ENCODE data around the gene ZSCAN9. TPM values are rescaled to one million over a fixed set of nuclear protein-coding genes. Genes with fewer than 3 reads are reported as not detected.

The ZSCAN9 gene
- total and polyA plus RNA-seq, 7 donors, result 3.9 to 10.4 (median 6.4) TPM

GRCh38 chr6:28245206-28245941 lies 20.3 kb downstream of the ZSCAN9 start:
- ATAC-seq (no peak), DNase-seq (no peak)
- Histone ChIP-seq H3K9me3 (no peaks in the 10 kb centered on the region), H3K36me3 (ENCODE audit: insufficient read depth in 1 of 2, low read depth in 1 of 2) (peaks cover 8 to 70% of the 10 kb centered on the region in 2 donors), H3K27ac (no peak overlapping the region), H3K4me3 (no peak overlapping the region), H3K4me1 (no peaks in the 10 kb centered on the region), H3K27me3 (ENCODE audit: insufficient read depth in 3 of 3, low read length in 2 of 3) (no peaks in the 10 kb centered on the region)
- 87 to 92% (median 92%) methylated on average over 6 of the region's 6 CpGs for WGBS, 3 donors
- TF ChIP-seq CTCF (IDR thresholded peaks at IDR 0.05), result no peak
- intact Hi-C loops (cut with DNase I), result no loop called here

GRCh38 chr6:28248916-28249315 lies 23.8 kb downstream of the ZSCAN9 start:
- Histone ChIP-seq H3K4me3 (no peak overlapping the region), H3K36me3 (ENCODE audit: insufficient read depth in 1 of 2, low read depth in 1 of 2) (peaks cover 8 to 59% of the 10 kb centered on the region in 2 donors), H3K9me3 (no peaks in the 10 kb centered on the region), H3K27me3 (ENCODE audit: insufficient read depth in 3 of 3, low read length in 2 of 3) (no peaks in the 10 kb centered on the region), H3K4me1 (peaks cover 7% of the 10 kb centered on the region), H3K27ac (no peak overlapping the region)
- DNase-seq (no peak), ATAC-seq (no peak)
- TF ChIP-seq CTCF (IDR thresholded peaks at IDR 0.05), result no peak
- intact Hi-C loops (cut with DNase I), result no loop called here
- WGBS, 3 donors, result 21 to 52% (median 26%) methylated on average over 1 of the region's 1 CpG

- no peaks in the 10 kb centered on the region for H3K9me3 ChIP-seq
- DNase-seq (no peak), ATAC-seq (no peak)
- H3K36me3 ChIP-seq (ENCODE audit: insufficient read depth in 1 of 2, low read depth in 1 of 2), result peaks cover 8 to 40% of the 10 kb centered on the region in 2 donors
- H3K27me3 ChIP-seq (ENCODE audit: insufficient read depth in 3 of 3, low read length in 2 of 3), result no peaks in the 10 kb centered on the region
- intact Hi-C loops (cut with DNase I), result loop anchor here (2.0 to 5.0 kb wide), 4 partner anchors 24 to 113 kb away; no protein-coding TSS in a partner anchor
- H3K4me1 ChIP-seq, result peaks cover 7% of the 10 kb centered on the region
- TF ChIP-seq CTCF (IDR thresholded peaks at IDR 0.05), result no peak
- peak overlapping the region; percentile 80 for H3K4me3 ChIP-seq
- 73 to 83% (median 74%) methylated on average over 2 of the region's 2 CpGs for WGBS, 3 donors
- no peak overlapping the region for H3K27ac ChIP-seq
Observed at GRCh38 chr6:28250747-28251146, 25.7 kb downstream of the ZSCAN9 start.

- peak; percentile 19 to 63 (median 30) for ATAC-seq
- Histone ChIP-seq H3K4me1 (peaks cover 7% of the 10 kb centered on the region), H3K4me3 (peak overlapping the region; percentile 80), H3K9me3 (no peaks in the 10 kb centered on the region), H3K27me3 (ENCODE audit: insufficient read depth in 3 of 3, low read length in 2 of 3) (no peaks in the 10 kb centered on the region), H3K36me3 (ENCODE audit: insufficient read depth in 1 of 2, low read depth in 1 of 2) (peaks cover 3 to 32% of the 10 kb centered on the region in 2 donors), H3K27ac (peak overlapping the region; percentile 61)
- no peak for TF ChIP-seq CTCF (IDR thresholded peaks at IDR 0.05)
- intact Hi-C loops (cut with DNase I), result loop anchor here (1.0 to 5.0 kb wide), 6 partner anchors 15 to 115 kb away; partner anchors contain the start of gene ZSCAN26 (in 1 of the 2)
- 0 to 1% (median 1%) methylated on average over 20 to 25 of the region's 25 CpGs for WGBS, 3 donors
- DNase-seq, result no peak
Observed at GRCh38 chr6:28251661-28252008, 26.6 kb downstream of the ZSCAN9 start.
